ENCODE data around the gene RIMBP2. TPM values are rescaled to one million over a fixed set of nuclear protein-coding genes. Genes with fewer than 3 reads are reported as not detected.

Gene RIMBP2
- total RNA-seq, 1 donor from 2014 or later: 0.99 TPM

DNA sequence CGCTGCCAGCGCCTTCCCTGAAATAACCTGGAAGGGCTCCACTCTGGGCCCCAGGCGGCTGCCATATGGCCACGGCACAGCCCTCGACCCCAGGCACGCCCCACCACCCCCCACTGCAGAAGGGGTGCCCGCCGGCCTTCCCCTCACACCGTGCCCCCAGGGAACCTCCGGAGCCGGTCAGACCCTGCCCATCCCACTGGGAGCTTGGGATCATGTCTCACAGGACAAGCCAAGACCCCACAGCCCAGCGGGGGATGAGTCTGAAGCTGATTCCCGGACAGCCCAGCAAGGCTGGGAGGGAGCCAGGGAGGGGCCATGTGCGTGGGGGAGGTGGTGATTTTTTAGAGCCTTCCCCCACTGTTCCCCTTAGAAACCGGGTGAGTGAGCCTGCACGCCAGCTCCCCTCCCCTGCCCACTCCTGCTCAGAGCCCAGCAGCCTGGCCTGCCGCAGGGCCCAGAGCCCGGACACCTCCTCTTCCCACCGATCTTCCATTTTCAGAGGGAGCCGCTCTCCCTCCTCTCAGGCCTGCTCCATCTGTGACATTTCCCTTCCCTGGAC, 1.4 kb downstream of the RIMBP2 start:
- peaks cover 5% of the 10 kb centered on the region for H4K20me1 ChIP-seq (ENCODE audit: low read depth)
- no peaks in the 10 kb centered on the region for H3K9me3 ChIP-seq (ENCODE audit: low read depth)
- peak overlapping the region; percentile 79 for H3K27ac Mint-ChIP-seq
- no peaks in the 10 kb centered on the region for H3K36me3 Mint-ChIP-seq
- no peak overlapping the region for H3K9ac ChIP-seq
- H3K4me1 Mint-ChIP-seq: peaks cover 56% of the 10 kb centered on the region
- H3K79me2 ChIP-seq (ENCODE audit: low read depth): no peaks in the 10 kb centered on the region
- H3K27me3 Mint-ChIP-seq (ENCODE audit: insufficient read depth, low read depth): peaks cover 27% of the 10 kb centered on the region
- H2AFZ ChIP-seq (replicated peaks): peak overlapping the region; percentile 22
- no peaks in the 10 kb centered on the region for H3K9me3 Mint-ChIP-seq
- TF ChIP-seq EZH2phosphoT487 (IDR thresholded peaks at IDR 0.05) (no peak), EZH2 (IDR thresholded peaks at IDR 0.05) (no peak)
- TF ChIP-seq, protein P1, sequence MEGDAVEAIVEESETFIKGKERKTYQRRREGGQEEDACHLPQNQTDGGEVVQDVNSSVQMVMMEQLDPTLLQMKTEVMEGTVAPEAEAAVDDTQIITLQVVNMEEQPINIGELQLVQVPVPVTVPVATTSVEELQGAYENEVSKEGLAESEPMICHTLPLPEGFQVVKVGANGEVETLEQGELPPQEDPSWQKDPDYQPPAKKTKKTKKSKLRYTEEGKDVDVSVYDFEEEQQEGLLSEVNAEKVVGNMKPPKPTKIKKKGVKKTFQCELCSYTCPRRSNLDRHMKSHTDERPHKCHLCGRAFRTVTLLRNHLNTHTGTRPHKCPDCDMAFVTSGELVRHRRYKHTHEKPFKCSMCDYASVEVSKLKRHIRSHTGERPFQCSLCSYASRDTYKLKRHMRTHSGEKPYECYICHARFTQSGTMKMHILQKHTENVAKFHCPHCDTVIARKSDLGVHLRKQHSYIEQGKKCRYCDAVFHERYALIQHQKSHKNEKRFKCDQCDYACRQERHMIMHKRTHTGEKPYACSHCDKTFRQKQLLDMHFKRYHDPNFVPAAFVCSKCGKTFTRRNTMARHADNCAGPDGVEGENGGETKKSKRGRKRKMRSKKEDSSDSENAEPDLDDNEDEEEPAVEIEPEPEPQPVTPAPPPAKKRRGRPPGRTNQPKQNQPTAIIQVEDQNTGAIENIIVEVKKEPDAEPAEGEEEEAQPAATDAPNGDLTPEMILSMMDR (IDR thresholded peaks at IDR 0.05): no peak
- H3K4me1 ChIP-seq: peaks cover 35% of the 10 kb centered on the region
- peak overlapping the region; percentile 96 for H3K4me3 Mint-ChIP-seq
- H3K27me3 ChIP-seq: peaks cover 77% of the 10 kb centered on the region
- DNase-seq (ENCODE audit: low spot score): peak; percentile 36
- H3K4me3 ChIP-seq: peak overlapping the region; percentile 71
- peaks cover 13% of the 10 kb centered on the region for H3F3A ChIP-seq (ENCODE audit: low read depth)
- H3K27ac ChIP-seq: no peak overlapping the region
- peak overlapping the region; percentile 100 for H3K4me2 ChIP-seq
- no peaks in the 10 kb centered on the region for H3K36me3 ChIP-seq

DNA sequence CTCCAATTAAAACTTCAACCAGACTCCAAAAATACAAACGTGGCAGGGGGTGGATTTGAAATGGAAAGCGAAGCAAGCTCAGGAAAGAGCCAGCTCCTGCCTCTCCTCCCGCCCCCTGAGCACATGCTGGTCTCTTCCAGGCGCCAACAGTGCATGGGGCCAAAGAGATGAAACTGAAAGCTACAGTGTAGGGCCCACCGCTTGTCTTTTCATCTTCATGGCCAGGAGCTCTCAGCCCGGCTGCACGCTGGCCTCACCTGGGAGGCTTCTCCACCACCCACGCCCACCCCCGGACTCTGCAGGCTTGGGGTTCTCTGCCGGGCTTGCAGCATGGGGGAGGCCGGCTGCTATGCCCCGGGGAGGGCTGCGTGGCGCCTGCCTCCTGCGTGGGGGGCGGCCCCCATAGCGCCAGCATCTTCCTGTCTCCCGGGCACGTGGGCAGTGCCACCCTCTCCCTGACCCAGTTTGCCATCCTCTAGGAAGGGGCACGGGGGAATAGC, 2.0 kb downstream of the RIMBP2 start:
- Mint-ChIP-seq H3K9me3 (no peaks in the 10 kb centered on the region), H3K4me3 (peak overlapping the region; percentile 96), H3K27me3 (ENCODE audit: insufficient read depth, low read depth) (peaks cover 27% of the 10 kb centered on the region), H3K36me3 (no peaks in the 10 kb centered on the region), H3K27ac (no peak overlapping the region), H3K4me1 (peaks cover 51% of the 10 kb centered on the region)
- Histone ChIP-seq H3K4me1 (peaks cover 35% of the 10 kb centered on the region), H3K27ac (no peak overlapping the region), H3K36me3 (no peaks in the 10 kb centered on the region), H4K20me1 (ENCODE audit: low read depth) (peaks cover 5% of the 10 kb centered on the region), H3K4me3 (peak overlapping the region; percentile 71), H3K79me2 (ENCODE audit: low read depth) (no peaks in the 10 kb centered on the region), H2AFZ (replicated peaks) (no peak overlapping the region), H3K9ac (no peak overlapping the region), H3K4me2 (peak overlapping the region; percentile 100), H3F3A (ENCODE audit: low read depth) (peaks cover 13% of the 10 kb centered on the region), H3K27me3 (peaks cover 77% of the 10 kb centered on the region), H3K9me3 (ENCODE audit: low read depth) (no peaks in the 10 kb centered on the region)
- peak; percentile 49 for DNase-seq (ENCODE audit: low spot score)
- TF ChIP-seq EZH2 (IDR thresholded peaks at IDR 0.05): no peak
- TF ChIP-seq, protein P1 (IDR thresholded peaks at IDR 0.05): no peak
- no peak for TF ChIP-seq EZH2phosphoT487 (IDR thresholded peaks at IDR 0.05)

DNA sequence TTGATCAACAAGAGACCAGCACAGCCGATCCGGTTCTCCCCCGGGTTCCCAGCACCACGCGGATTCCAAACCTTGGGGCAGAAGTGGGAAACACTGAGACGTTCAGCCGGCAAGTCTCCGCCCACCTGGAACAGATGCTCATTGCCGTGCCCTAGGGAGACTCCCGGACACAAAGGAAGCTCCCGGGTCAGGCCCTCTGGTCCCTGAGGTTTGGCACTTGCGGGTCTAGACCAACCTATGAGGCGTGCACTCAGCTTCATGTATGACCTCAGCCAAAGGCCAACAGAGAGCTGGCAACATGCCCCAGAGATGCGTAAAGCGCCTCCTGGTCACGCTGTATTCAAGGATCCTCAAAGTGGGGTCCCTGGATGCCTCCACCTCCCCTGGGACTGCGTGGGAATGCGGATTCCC, 2.5 kb downstream of the RIMBP2 start:
- no peaks in the 10 kb centered on the region for H3K36me3 ChIP-seq
- peak overlapping the region; percentile 100 for H3K4me2 ChIP-seq
- H3K4me3 ChIP-seq: peak overlapping the region; percentile 71
- no peak overlapping the region for H2AFZ ChIP-seq (replicated peaks)
- H3K4me1 Mint-ChIP-seq: peaks cover 50% of the 10 kb centered on the region
- no peaks in the 10 kb centered on the region for H3K9me3 Mint-ChIP-seq
- peaks cover 27% of the 10 kb centered on the region for H3K27me3 Mint-ChIP-seq (ENCODE audit: insufficient read depth, low read depth)
- peaks cover 5% of the 10 kb centered on the region for H4K20me1 ChIP-seq (ENCODE audit: low read depth)
- DNase-seq (ENCODE audit: low spot score): no peak
- H3K27me3 ChIP-seq: peaks cover 76% of the 10 kb centered on the region
- no peak overlapping the region for H3K27ac ChIP-seq
- peaks cover 13% of the 10 kb centered on the region for H3F3A ChIP-seq (ENCODE audit: low read depth)
- H3K4me3 Mint-ChIP-seq: peak overlapping the region; percentile 71
- H3K9me3 ChIP-seq (ENCODE audit: low read depth): no peaks in the 10 kb centered on the region
- no peaks in the 10 kb centered on the region for H3K36me3 Mint-ChIP-seq
- peaks cover 35% of the 10 kb centered on the region for H3K4me1 ChIP-seq
- H3K9ac ChIP-seq: no peak overlapping the region
- no peak for TF ChIP-seq EZH2 (IDR thresholded peaks at IDR 0.05)
- TF ChIP-seq, protein P1 (IDR thresholded peaks at IDR 0.05): no peak
- no peak for TF ChIP-seq EZH2phosphoT487 (IDR thresholded peaks at IDR 0.05)
- no peaks in the 10 kb centered on the region for H3K79me2 ChIP-seq (ENCODE audit: low read depth)
- no peak overlapping the region for H3K27ac Mint-ChIP-seq
